HG02798 (cell line): ENCODE data around the gene LIPC.

Experiments used
- ATAC-seq: cut with Tn5 transposase; IDR thresholded peaks from one replicate; pipeline ENCODE4 v1.9.1; 2021; ENCODE audit warnings: mild to moderate bottlenecking; ENCODE audit not compliant: unreplicated experiment, poor library complexity

LIPC gene

DNA sequence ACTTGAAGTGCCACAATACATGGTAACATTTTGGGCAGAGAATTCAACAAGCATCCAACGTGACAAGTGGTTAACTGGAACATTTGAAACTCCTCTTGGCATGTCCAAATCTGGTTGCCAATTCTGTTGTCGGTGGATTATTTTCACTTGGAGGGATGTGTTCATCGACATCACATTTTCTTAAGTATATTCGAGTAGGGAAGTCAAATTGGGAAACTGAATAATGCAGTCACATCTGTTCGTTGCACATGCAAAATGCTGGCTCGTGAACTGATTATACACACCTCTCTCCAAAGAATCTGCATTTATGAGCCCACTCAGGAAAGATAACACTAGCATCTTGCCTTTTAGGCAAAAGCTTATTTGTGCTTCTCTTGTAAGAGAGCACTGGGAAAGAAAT, 139.7 kb downstream of the LIPC start:
- ATAC-seq, result no peak

DNA sequence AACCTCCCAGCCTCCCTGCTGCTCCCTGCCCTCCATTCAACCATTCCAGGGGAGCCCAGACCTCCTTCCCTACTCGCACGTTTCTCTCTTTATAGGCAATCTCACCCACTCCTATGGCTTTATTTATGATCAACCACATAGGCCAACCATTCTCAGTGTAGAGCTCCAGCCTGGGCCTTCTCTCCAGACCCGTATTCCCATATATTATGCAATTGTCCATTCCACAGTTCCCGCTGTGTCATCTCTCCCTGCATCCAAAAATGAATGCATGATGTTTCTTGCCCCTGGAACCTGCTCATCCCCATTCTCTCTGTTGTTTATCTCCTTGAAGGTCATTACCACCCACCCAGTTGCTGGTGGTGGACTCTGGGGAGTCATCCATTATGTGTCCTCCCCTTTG, 140.7 kb downstream of the LIPC start:
- no peak for ATAC-seq

DNA sequence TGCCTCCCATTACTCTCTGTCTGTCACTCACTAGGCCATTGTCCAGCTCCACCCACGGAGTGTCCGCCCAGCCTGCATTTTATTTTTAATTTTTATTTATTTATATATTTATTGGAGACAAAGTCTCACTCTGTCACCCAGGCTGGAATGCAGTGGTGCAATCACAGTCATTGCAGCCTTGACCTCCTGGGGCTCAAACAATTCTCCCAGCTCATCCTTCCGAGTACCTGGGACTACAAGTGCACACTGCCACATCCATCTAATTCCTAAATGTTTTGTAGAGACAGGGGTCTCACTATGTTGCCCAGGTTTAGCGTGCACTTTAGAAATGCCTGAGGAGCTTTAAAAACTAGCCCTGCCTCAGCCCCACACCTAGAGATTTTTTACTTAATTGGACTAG, 141.5 kb downstream of the LIPC start:
- ATAC-seq, result no peak

DNA sequence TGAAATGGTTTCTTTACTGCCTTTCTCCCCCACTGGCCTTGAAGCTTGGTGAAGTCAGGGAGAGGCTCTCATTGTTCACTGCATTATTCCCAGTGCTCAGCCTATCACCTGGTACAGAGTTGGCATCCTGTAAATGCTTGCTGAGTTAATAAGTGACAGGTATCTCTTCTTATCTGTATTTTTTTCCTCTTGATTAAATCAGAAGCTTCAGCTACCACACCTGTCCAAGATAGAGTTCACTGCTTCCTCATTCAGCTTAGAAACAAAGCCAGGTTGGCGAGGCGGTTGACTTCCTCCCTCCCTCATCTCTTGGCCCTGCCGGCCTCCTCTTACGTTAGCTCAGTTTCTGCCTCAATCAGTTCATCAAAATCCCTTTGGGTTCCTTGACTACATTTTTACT, 142.8 kb downstream of the LIPC start:
- ATAC-seq, result no peak

DNA sequence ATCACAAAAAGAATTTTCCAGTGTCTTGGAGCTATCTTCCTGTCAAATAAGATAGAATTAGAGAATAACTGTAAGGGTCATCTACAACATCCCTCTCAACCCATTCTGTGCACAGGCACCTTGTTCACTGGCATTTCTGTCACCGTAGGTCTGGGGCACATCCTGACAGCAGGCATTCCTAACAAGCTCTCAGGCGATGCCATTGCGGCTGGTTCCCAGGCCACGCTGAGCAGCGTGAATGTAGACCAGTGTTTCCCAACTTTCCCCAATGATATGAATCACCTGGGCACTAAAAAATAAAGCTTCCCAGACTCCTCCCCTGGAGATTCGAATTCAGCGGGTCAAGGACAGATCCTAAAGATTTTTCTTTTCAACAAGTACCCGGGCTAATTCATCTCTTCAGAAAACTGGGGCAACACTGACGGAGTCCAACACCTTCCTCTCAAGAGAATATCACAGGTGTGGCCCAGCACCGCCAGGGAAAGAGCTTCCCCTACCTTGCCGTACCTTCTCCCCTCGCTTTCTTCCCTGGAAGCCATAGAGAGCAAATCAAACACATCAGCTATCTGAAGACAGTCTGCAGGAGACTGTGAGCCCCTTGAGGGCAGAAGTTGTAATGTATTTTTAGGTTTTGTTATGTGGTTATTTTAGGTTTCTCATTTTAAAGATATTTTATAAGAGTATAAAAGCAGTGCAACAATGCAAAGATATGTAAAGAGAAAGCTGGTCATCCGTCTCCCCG, 143.4 kb downstream of the LIPC start:
- no peak for ATAC-seq

DNA sequence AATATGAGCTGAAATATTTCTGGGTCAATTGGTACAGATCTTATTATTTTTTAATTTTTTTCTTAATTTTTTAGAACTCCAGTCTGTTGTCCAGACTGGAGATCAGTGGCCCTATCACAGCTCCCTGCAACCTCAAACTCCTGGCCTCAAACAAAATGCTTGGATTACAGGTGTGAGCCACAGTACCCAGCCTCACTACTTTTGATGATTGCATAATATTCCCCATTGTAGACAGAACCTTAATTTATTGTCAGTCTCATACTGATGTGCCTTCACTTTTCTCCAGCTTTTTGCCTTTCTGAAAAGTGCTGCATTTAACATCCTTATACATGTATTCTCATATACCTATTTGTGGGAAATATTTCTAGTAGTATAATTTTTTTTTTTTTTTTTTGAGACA, 144.9 kb downstream of the LIPC start:
- ATAC-seq, result no peak

DNA sequence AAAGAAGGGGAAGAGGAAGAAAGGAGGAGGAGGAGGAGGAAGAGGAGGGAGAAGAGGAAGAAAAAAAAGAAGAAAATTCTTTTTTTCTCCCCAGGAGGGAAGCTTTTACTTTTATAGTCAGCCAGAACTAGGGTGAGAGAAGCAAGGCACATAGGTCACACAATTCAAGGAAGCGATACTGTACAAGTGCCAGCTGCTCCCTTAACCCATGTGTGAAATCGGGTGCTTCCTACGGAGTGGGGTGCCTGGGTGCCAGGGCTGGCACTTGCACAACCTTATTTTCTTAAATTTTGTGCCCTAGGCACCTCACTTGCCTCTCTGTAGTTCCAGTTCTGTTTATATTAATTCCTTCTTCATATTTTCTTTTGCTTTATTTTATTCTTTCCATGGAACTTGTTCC, 150.4 kb downstream of the LIPC start:
- no peak for ATAC-seq

DNA sequence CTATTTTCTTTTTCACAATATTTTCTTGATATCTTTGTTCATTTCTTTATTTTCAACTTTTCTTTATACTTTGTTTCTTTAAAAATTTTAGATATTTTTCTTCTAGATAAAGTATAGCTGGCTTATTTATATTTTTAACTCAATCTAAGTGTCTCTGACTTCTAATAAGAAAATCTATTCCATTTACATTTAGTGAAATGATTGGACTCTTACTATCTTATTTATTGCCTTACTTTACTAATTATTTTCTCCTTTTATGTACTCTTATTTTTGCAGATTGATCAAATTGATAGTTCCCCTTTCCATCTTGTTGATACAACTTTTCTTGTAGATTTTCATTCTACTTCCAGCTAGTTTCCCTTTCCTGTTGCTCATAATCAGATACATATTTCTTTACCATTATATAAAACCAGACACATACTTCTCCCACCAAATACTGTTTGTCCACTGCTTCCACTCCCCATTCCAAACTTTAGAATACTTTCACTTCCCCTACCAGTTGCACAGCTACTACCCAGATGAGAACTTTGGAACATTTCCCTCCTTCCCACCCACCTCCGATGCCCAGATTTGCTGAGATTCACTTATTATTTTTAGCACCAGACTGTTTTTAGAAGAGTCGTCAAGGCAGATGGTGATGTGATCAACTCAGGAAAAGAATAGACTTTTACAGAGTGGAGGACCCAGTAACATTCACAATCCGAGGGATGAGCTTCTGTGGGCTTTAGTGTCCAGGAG, 151.5 kb downstream of the LIPC start:
- no peak for ATAC-seq

DNA sequence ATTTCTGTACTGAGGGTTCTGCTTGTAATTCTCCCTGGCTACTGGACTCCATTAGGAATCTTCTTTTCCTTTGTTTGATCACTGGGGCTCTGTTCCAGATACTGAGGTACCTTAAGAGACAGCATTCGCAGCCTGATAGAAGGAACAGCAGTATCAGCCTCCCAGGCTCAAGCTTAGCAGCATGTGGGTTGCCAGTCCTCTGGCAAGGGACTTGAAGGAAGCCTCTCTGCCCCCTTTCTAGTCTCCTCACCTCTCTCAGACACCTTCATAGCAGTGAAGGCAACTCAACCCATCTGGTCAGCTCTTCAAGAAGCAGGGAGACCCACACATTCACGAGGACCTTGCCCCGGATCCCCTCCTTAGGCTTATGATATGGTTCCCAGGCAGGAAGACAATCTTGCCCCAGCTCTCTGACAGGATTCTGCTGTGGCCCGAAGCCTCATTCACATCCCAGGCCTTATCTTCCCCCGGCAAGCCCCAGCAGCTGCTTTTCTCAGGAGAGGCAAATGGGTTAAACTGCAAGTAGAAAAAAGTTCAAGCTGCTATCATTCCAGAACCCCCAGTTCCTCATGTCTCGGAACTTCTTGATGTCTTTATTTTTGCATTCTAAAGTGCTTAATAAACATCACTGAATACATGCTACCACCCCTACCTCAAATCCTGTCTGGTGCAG, 153.1 kb downstream of the LIPC start:
- no peak for ATAC-seq

DNA sequence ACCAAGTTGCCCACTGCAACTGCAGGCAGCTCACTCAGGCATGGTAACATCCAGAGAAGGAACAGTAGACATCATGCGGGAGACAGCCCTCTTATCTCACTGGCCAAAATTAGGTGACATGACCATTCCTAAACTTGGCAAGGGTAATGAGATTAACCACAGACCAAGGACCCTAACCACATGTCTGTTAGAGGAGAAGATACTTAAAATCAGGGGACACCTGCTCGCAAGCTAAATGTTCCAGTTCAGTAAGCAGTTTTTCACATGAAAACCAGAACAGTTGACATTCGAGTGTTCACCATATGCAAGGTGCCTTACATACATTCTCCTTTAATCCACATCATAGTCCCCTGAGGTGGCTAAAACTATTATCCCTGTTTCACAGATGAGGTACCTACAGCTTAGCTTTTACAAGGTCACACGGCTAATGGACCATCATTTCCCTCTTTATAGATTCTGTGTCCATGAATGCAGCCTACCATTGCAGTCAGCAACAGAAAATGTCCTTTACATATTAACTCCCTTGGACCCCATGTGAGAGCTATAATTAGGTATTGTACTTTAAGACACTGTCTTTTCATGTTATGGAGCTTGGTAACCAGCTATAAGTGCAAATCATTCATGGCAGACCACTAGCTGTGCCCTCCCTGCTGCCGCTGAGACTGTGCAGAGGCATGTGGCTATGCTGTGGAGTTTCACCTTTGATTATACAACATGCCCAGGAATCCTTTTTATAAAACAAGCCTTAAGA, 154.1 kb downstream of the LIPC start:
- no peak for ATAC-seq

DNA sequence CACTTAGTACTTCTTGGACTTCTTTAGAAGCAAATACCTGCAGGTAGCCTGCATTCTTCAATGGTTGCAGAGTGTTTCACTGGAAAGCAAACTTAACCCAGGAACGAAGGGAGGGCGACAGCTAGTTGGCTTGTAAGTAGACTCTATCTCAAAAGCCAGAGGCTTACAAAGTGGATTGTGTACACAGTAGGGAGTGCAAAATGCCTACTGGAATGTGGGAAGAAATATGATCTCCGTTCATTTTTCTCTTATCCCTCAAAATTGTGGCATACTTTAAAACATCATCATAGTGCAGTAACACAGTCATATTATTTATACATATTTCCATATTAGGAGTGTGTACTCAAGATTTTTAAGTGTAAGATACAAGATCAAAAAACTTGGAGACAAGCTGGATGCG, 155.7 kb downstream of the LIPC start:
- ATAC-seq, result no peak

DNA sequence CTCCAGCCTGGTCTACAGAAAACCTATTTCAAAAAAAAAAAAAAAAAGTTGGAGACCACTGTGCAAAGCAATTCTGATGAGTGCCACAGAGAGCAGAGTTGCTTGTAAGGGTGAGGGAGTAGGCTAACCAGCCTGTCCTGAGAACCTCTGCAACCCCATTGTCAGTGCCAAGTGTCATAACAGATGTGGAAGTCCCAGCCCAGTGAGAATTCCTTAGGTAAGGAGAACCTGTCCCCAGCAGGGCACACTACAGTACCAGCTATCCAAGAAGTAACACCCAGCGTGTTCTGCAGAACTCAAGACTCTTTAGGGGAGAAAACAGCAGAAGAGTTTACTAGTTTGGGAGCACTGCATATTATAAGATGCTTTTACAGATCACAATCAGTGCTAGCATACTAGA, 156.3 kb downstream of the LIPC start:
- ATAC-seq, result no peak

DNA sequence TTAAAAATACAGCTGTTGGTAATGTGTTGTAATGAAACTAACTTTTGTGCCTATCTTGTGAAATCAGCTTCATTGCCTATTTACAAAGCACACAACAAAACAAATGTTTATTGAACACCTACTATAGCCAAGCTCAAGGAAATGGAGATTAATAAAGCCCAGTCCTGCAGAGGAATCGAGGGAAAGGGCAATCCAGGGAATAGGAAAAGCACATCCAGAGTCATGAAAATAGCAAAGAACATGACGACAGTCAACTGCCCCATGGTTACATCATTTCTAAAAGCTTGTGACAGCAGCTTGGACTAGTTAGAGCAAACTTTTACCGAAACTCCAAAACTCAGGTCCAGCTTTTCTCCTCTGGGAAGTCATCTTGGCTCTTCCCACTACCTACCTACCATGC, 157.3 kb downstream of the LIPC start:
- ATAC-seq, result no peak

DNA sequence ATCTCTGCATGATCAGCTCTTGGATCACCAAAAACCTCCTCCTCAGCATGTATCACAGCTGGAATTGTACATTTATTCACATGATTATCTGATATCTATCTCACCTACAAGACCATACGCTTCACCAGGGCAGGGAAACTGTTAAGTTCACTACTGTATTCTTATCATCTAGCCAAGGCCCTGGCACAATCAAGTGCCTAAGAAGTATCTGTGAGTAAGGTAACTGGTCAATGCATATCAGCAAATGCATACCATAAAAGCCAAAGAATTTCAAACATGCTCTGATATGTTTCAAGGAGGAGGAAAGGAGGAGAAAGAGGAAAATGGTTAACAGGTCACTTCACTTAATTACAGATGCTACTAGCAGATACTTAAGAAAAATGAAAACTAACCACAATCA, 158.4 kb downstream of the LIPC start:
- no peak for ATAC-seq

DNA sequence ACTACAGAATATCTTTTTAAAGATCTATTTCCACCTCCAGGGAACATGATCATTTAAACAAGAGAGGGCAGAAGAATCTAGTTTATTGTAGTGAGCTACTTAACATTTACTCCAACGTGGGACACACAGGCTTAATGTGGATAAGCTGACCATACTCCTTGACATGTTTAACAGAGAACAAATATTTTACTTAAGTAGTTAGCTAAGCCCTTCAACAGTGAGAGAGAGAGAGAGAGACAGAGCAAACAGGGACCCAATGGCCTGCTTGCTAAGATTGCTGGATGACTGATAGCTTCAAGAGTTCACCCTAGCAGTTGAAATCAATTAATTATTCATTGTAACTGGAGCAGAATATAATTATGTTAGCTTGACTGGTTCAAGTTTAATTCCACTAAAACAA, 159.1 kb downstream of the LIPC start:
- ATAC-seq, result no peak

DNA sequence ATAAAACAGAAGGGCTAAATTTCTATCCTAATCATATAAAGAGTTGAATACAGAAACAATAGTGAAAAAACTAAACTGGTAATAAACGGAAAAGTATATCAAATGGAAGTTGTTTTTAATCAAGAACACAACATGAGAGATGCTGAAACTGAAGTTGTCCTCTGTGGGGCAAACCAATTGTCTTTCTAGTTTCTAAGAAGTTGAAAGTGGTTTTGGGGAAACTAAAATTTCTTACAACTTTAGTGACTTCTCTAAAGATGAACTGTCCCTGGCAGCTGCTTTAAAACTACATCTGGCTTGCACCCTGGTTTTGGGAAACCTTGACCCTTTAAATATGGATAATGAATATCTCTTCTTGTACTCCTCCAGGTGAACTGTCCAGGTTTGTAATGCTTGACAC, 162.1 kb downstream of the LIPC start:
- ATAC-seq, result no peak

DNA sequence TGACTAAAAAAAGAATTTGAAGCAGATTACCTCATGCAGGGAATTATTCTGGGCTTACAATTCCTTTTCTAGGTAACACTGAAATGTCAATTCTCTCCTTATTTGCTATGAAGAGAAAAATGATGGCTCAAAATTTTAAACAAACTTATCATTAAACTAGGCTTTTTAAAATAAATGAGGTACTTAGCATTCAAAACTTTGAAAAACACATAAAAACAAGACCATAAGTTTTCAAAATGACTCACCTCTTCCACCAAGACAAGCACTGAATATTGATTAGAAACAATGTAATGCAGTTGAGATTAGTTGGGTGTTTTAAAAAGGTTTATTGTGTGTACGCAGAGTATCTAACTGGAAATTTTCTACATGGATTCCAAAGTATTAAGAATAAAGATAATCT, 163.1 kb downstream of the LIPC start:
- ATAC-seq, result no peak

DNA sequence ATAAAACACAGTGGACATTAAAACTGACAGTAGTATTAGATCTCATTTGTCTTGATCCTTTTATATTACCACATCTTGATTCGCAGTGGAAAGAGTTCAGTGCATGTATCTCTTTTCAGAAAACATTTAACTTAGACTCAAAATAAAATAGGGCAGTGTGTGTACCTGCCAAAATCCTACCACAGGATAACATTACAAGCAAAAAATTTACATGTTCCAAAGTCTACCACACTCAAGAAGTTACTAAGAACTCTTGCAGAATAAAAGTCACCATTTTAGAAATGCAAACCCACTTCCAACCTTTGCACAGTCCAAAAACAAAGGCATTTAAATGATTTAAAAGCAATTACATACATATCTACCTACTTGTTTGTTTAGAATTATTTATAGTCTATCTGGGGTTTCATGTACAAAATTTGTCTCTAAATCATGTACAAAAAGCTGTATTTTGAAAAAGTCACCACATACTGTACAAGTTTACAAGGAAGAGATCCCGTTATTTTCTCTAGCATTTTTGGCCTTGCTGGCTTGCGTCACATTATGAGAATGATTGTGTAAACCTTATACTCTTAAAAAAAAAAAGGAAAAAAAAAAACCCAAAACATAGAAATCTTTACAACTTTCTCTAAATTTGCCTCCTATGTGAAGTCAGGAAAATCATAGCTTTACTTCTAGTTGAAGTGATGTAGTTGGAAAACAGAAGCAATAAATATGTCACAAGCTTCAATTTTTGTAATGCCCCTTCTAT, 163.9 kb downstream of the LIPC start:
- no peak for ATAC-seq

DNA sequence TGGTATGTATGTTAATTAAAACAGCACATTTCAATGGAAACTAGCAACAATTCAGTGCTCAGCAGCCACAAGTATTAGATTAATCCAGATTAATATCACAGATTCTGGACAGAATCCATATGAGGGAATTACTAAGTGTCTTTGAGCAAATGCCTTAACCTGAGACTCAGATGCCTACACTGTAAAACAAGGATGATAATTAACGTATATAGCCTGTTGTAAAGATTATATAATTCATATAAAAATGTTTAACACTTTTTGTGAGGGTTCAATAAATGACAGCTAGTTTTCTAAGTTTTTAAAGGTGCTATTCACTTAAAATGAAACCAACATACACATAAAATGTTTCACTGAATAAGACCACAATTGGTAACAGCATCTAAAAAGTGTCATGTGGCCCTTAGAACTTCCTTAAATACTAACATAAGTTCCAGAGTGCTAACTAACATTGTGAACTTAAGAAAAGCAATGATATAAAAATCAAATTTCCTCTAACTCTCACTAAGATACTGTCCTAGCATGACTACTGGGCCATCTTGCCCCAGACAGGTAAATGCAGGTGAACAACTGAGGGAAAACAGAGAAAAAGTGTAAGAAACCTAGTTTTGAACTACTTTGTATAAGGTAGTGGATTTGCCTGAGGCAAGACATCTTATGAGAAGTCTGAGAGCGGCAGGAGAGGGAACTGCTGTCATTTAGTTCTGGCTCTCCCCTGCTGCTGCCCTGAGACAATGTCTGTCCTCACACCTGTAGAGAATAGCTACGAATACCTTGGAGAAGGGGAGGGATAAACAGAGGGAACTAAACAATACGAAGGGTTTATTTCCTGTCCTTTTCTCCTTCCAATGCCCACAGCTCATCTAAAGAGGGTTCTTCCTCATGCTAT, 166.4 kb downstream of the LIPC start:
- no peak for ATAC-seq
